ENCODE results near the gene MYO1B. TPM values are rescaled to one million over a fixed set of nuclear protein-coding genes. Genes with fewer than 3 reads are reported as not detected.

Gene MYO1B
- total and polyA plus RNA-seq, 10 of the 15 experiments (the other 5 are each of a cell fraction or from before 2014, with no cell fraction given): 0.10 to 4.2 (median 1.6) TPM

- TF ChIP-seq CREB1 (IDR thresholded peaks at IDR 0.05; ENCODE audit: low read depth) (no peak), MAX (IDR thresholded peaks at IDR 0.05; ENCODE audit: low read depth, low read length) (no peak)
Measured at GRCh38 chr2:191215230-191215629, 30.0 kb upstream of the MYO1B start (continued).

GRCh38 chr2:191215666-191216065 is 29.5 kb upstream of the MYO1B start:
- POLR2A ChIA-PET: no interaction called here
- no peak overlapping the region for H3K4me3 ChIP-seq
- CTCF ChIA-PET: interaction anchor here (0.9 to 1.9 kb wide), 4 partner anchors 10 to 106 kb away, joined by 3 to 8 read pairs (median 4); no protein-coding TSS in a partner anchor
- H3K9ac ChIP-seq (ENCODE audit: control insufficient read depth, insufficient read depth, low read length): no peak overlapping the region
- H3K27me3 ChIP-seq (replicated peaks in 1 of 2; ENCODE audit: control insufficient read depth in 2 of 2, insufficient read depth in 2 of 2, low read length in 1 of 2): no peaks in the 10 kb centered on the region
- H3K27ac ChIP-seq (ENCODE audit: control insufficient read depth, insufficient read depth): no peak overlapping the region
- SMC1A ChIA-PET (ENCODE audit: uncharacterized antibody, unreplicated experiment): interaction anchor here (1.0 kb wide), 1 partner anchor 10 kb away, joined by 3 read pairs; no protein-coding TSS in a partner anchor
- no peak for DNase-seq (ENCODE audit: low read depth, low spot score)
- in situ Hi-C loops (cut with MboI): no loop called here
- no peaks in the 10 kb centered on the region for H3K36me3 ChIP-seq (ENCODE audit: control insufficient read depth in 2 of 2, insufficient read depth in 2 of 2, low read length in 1 of 2)
- no peak for FAIRE-seq
- H3K79me2 ChIP-seq (ENCODE audit: control insufficient read depth, insufficient read depth, low read length): no peaks in the 10 kb centered on the region
- H4K20me1 ChIP-seq (ENCODE audit: control insufficient read depth, insufficient read depth): no peaks in the 10 kb centered on the region
- intact Hi-C loops (cut with micrococcal nuclease; ENCODE audit: unreplicated experiment): no loop called here
- RAD21 ChIA-PET (ENCODE audit: unreplicated experiment): no interaction called here
- no peak for ATAC-seq
- H3K9me3 ChIP-seq (replicated peaks; ENCODE audit: control insufficient read depth, insufficient read depth, low read length): peaks cover 6% of the 10 kb centered on the region
- no TSS peak for BruUV-seq (replicated peaks)
- no peak overlapping the region for H2AFZ ChIP-seq (ENCODE audit: control insufficient read depth, low read depth, low read length)
- no peak overlapping the region for H3K4me2 ChIP-seq (ENCODE audit: control insufficient read depth, insufficient read depth)
- peaks cover 6% of the 10 kb centered on the region for H3K4me1 ChIP-seq (ENCODE audit: control insufficient read depth, insufficient read depth, low read length)
- TF ChIP-seq NFXL1 (IDR thresholded peaks at IDR 0.05; ENCODE audit: borderline replicate concordance): no peak
- TF ChIP-seq ASH2L (IDR thresholded peaks at IDR 0.05; ENCODE audit: borderline replicate concordance, low read depth): no peak
- TF ChIP-seq HDGF (IDR thresholded peaks at IDR 0.05): no peak
- TF ChIP-seq PBX3 (IDR thresholded peaks at IDR 0.05; ENCODE audit: insufficient replicate concordance, low read depth, low read length): no peak
- no peak for TF ChIP-seq MEF2B (IDR thresholded peaks at IDR 0.05; ENCODE audit: partially characterized antibody, poor library complexity, severe bottlenecking)
- no peak for TF ChIP-seq ATF2 (IDR thresholded peaks at IDR 0.05; ENCODE audit: low read length)
- TF ChIP-seq SKIL (IDR thresholded peaks at IDR 0.05; ENCODE audit: low read depth, poor library complexity, severe bottlenecking): no peak
- no peak for TF ChIP-seq MYC (IDR thresholded peaks at IDR 0.05; ENCODE audit: insufficient read depth, insufficient read length, insufficient replicate concordance, low read length, severe bottlenecking)

All from GM12878 (cell line).